NCI-H82 treated with DMSO at 0.1 percent for 48 hours (cell line): ENCODE data around the gene MYF6.

Source experiments
- DNase-seq: peaks from one replicate; lab custom pipeline; 2025; ENCODE audit not compliant: unreplicated experiment; lab: John Stamatoyannopoulos, UW

Gene MYF6

GRCh38 chr12:80704420-80704819, 3.0 kb upstream of the MYF6 start:
- DNase-seq, result no peak

GRCh38 chr12:80707830-80708258, 410 bp downstream of the MYF6 start:
- no peak for DNase-seq

GRCh38 chr12:80708259-80708974, 983 bp downstream of the MYF6 start:
- no peak for DNase-seq

- DNase-seq, result no peak
These were observed 1.5 kb downstream of the MYF6 start for GRCh38 chr12:80708975-80709328.

- DNase-seq, result no peak
These were observed 2.6 kb downstream of the MYF6 start for GRCh38 chr12:80709811-80710726.

- DNase-seq, result no peak
These were observed 3.5 kb downstream of the MYF6 start for GRCh38 chr12:80710727-80711449.

GRCh38 chr12:80711866-80712265, 4.4 kb downstream of the MYF6 start:
- no peak for DNase-seq

GRCh38 chr12:80712866-80713265, 5.4 kb downstream of the MYF6 start:
- DNase-seq, result no peak

- DNase-seq, result no peak
These were observed 6.0 kb downstream of the MYF6 start for GRCh38 chr12:80713419-80713818.

- DNase-seq, result no peak
These were observed 6.6 kb downstream of the MYF6 start for GRCh38 chr12:80714055-80714454.

GRCh38 chr12:80714846-80715245, 7.4 kb downstream of the MYF6 start:
- DNase-seq, result no peak

GRCh38 chr12:80715713-80716249, 8.3 kb downstream of the MYF6 start:
- no peak for DNase-seq

GRCh38 chr12:80716696-80717469, 9.4 kb downstream of the MYF6 start, which contains the start of gene MYF5:
TSS of gene MYF5 (plus strand) at chr12:80716912. CDS start at chr12:80717064, 152 bp downstream.
- no peak for DNase-seq

GRCh38 chr12:80717856-80718255, 10.4 kb downstream of the MYF6 start:
- no peak for DNase-seq

GRCh38 chr12:80720516-80720915, 13.1 kb downstream of the MYF6 start:
- DNase-seq, result no peak

- DNase-seq, result no peak
These were observed 13.9 kb downstream of the MYF6 start for GRCh38 chr12:80721326-80721725.

GRCh38 chr12:80745851-80746505, 38.5 kb downstream of the MYF6 start:
- DNase-seq, result peak; percentile 21

GRCh38 chr12:80747800-80748199, 40.4 kb downstream of the MYF6 start:
- DNase-seq, result no peak

GRCh38 chr12:80749456-80749855, 42.0 kb downstream of the MYF6 start:
- DNase-seq, result no peak

- DNase-seq, result no peak
These were observed 45.0 kb downstream of the MYF6 start for GRCh38 chr12:80752464-80752863.
